HepG2 (cell line): ENCODE data around the gene LSM10. TPM values are rescaled to one million over a fixed set of nuclear protein-coding genes. Genes with fewer than 3 reads are reported as not detected.
A peak's percentile ranks its signal among the peaks of the same experiment; 100 is the strongest.

Source experiments
- HDAC1 ChIP-seq: sonication (generic); formaldehyde crosslinking; IDR thresholded peaks from 2 replicates; pipeline ENCODE4 v1.5.1; 2020; ENCODE audit warnings: mild to moderate bottlenecking, missing genetic modification reagents
- HOXA9 ChIP-seq: sonication (generic); formaldehyde crosslinking; IDR thresholded peaks from 2 replicates; pipeline ENCODE4 v1.8.1; 2022; ENCODE audit warnings: missing genetic modification reagents, mild to moderate bottlenecking, moderate library complexity, borderline replicate concordance
- MAF1 ChIP-seq: sonication (generic); formaldehyde crosslinking; IDR thresholded peaks from 2 replicates; pipeline ENCODE4 v1.5.0; 2020; ENCODE audit warnings: missing genetic modification reagents, borderline replicate concordance
- MBD4 ChIP-seq: IDR thresholded peaks from 2 replicates; pipeline ENCODE4 v1.6.1; 2012; ENCODE audit warnings: low read length, inconsistent platforms, borderline replicate concordance
- MED1 ChIP-seq: sonication (generic); formaldehyde crosslinking; IDR thresholded peaks from 2 replicates; pipeline ENCODE4 v1.4.0; 2020; ENCODE audit warnings: missing genetic modification reagents
- NR1H2 ChIP-seq: sonication (generic); formaldehyde crosslinking; IDR thresholded peaks from 2 replicates; pipeline ENCODE4 v1.8.1; 2022; ENCODE audit warnings: low read depth, missing genetic modification reagents, borderline replicate concordance
- NRL ChIP-seq: sonication (generic); formaldehyde crosslinking; IDR thresholded peaks from 2 replicates; pipeline ENCODE4 v1.5.0; 2020; ENCODE audit warnings: missing genetic modification reagents, mild to moderate bottlenecking, moderate library complexity, borderline replicate concordance
- PAF1 ChIP-seq: IDR thresholded peaks from 2 replicates; pipeline ENCODE4 v1.6.1; 2016; ENCODE audit warnings: missing genetic modification reagents, missing compliant biosample characterization
- TEAD2 ChIP-seq: sonication (generic); formaldehyde crosslinking; IDR thresholded peaks from 2 replicates; pipeline ENCODE4 v1.9.0; 2021; ENCODE audit warnings: missing genetic modification reagents
- ZFP1 ChIP-seq: IDR thresholded peaks from 2 replicates; pipeline ENCODE4 v1.6.1; 2016
- ZNF101 ChIP-seq: sonication (generic); formaldehyde crosslinking; IDR thresholded peaks from 2 replicates; pipeline ENCODE4 v1.4.0; 2020; ENCODE audit warnings: mild to moderate bottlenecking, low read depth, missing genetic modification reagents, borderline replicate concordance
- ZNF432 ChIP-seq: sonication (generic); formaldehyde crosslinking; IDR thresholded peaks from 2 replicates; pipeline ENCODE4 v1.5.0; 2020; ENCODE audit warnings: missing genetic modification reagents, mild to moderate bottlenecking, borderline replicate concordance
- ZNF441 ChIP-seq: sonication (generic); formaldehyde crosslinking; IDR thresholded peaks from 2 replicates; pipeline ENCODE4 v1.7.0; 2021; ENCODE audit warnings: missing genetic modification reagents, borderline replicate concordance
- ZNF468 ChIP-seq: sonication (generic); formaldehyde crosslinking; IDR thresholded peaks from 2 replicates; pipeline ENCODE4 v1.8.0; 2022; ENCODE audit warnings: mild to moderate bottlenecking, moderate library complexity, missing genetic modification reagents
- ZNF547 ChIP-seq: sonication (generic); formaldehyde crosslinking; IDR thresholded peaks from 2 replicates; pipeline ENCODE4 v1.5.1; 2020; ENCODE audit warnings: mild to moderate bottlenecking, missing genetic modification reagents
- ZNF550 ChIP-seq: sonication (generic); formaldehyde crosslinking; IDR thresholded peaks from 2 replicates; pipeline ENCODE4 v1.4.0; 2020; ENCODE audit warnings: mild to moderate bottlenecking, missing genetic modification reagents, borderline replicate concordance
- ZNF567 ChIP-seq: sonication (generic); formaldehyde crosslinking; IDR thresholded peaks from 2 replicates; pipeline ENCODE4 v1.8.1; 2023; ENCODE audit warnings: mild to moderate bottlenecking, missing genetic modification reagents, borderline replicate concordance
- ZNF615 ChIP-seq: sonication (generic); formaldehyde crosslinking; IDR thresholded peaks from 2 replicates; pipeline ENCODE4 v1.5.0; 2020; ENCODE audit warnings: mild to moderate bottlenecking, missing genetic modification reagents, borderline replicate concordance
- ZNF782 ChIP-seq: sonication (generic); formaldehyde crosslinking; IDR thresholded peaks from 2 replicates; pipeline ENCODE4 v1.4.0; 2020; ENCODE audit warnings: missing genetic modification reagents, mild to moderate bottlenecking, borderline replicate concordance
- polyA plus RNA-seq, 8 experiments: library from polyadenylated mRNA; depleted of rRNA in 3 of 8; stranded (reverse) in 7 of 8; unstranded in 1 of 8; fragments of >200 nt; fragmentation: Illumina TruSeq in 4 of 8; extraction: Trizol in 4 of 8; gene quantifications; 2 replicates each; pipeline versions ENCODE4 v1.2.1 to v1.2.3, GENCODE V29; 2011 to 2016; ENCODE audit warnings: low read depth in 4 of 8, missing spikeins in 1 of 8, mixed read lengths in 1 of 8; ENCODE audit not compliant: insufficient read depth in 1 of 8
- total RNA-seq, 5 experiments: library from RNA; depleted of rRNA; stranded (reverse); fragments of >200 nt; fragmentation: Illumina TruSeq; extraction: Trizol; gene quantifications; 2 replicates each; pipeline ENCODE4 v1.2.3, GENCODE V29; 2016; ENCODE audit warnings: low read depth in 1 of 5
- TF ChIP-seq, protein P1 (sequence below): IDR thresholded peaks from 2 replicates; pipeline ENCODE4 v1.6.1; 2012; ENCODE audit warnings: low read depth, low read length, improper control_type of control experiment
- TF ChIP-seq, protein P2 (sequence below): IDR thresholded peaks from 2 replicates; pipeline ENCODE4 v1.6.1; 2016; ENCODE audit warnings: low read depth, control low read depth
- TF ChIP-seq, protein P3 (sequence below), 2 experiments: sonication (generic) in 1 of 2; formaldehyde crosslinking in 1 of 2; IDR thresholded peaks; 2 replicates each; pipeline versions ENCODE4 v1.4.0 to v1.6.1; 2016 to 2020; ENCODE audit warnings: borderline replicate concordance in 1 of 2, low read depth in 1 of 2, mild to moderate bottlenecking in 1 of 2, missing genetic modification reagents in 1 of 2

Gene LSM10
- total and polyA plus RNA-seq, 2 of the 13 experiments (the other 11 are each of a cell fraction or from before 2014, with no cell fraction given): 14.0 to 52.0 TPM

DNA sequence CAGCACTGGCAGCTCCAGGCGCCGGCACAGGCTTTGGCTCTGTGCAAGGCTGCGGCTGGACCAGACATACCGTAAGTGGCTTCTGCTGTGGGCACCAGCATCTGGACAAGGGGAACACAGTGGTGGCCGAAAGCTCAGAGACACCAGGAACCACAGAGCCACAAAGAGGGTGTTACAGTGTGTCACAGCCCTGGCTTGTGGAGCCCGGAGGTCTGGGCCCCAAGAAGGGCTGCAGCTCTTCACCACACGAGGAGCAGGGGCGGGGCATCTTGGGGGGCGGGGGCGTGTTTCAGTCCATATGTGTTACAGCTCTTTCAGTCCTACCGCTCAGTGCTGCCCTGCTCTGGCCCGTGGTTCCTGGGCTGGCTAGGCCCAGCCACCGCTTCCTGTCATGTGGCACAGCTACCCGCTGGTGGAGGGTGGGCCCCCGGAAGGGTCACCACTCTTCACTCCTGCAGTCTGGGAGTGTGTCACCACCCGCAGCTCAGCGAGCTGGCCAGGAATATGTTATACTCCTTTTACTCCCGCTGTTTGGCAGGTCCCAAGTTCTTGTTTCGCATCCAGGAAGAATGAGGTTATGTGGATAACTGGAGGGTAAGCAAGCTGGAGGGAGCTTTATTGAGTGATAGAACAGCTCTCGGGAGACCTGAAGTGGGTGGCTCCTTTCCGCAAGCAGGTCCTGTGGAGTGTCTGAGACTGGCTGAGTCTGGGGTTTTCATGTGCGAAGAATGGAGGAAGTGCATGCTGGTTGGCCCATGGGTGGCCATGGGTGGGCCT, 3.3 kb upstream of the LSM10 start (continued):
- TF ChIP-seq HOXA9 (CRISPR knock-in tag) (peak; percentile 45; the same call in 1 of the 2 replicates), ZNF782 (0 out of 2 replicates have a peak, but pooled peaks have one; percentile 2), ZNF441 (CRISPR knock-in tag) (no peak; the same call in none of the 2 replicates), ZNF567 (CRISPR knock-in tag) (no peak; the same call in 1 of the 2 replicates), ZNF468 (CRISPR knock-in tag) (no peak), MBD4 (no peak), TEAD2 (CRISPR knock-in tag) (no peak), ZFP1 (CRISPR knock-in tag) (peak; percentile 43; the same call in 1 of the 2 replicates), NRL (CRISPR knock-in tag) (no peak), NR1H2 (no peak), MAF1 (CRISPR knock-in tag) (no peak), ZNF432 (no peak), PAF1 (CRISPR knock-in tag) (no peak), ZNF101 (CRISPR knock-in tag) (no peak), ZNF615 (no peak), ZNF547 (CRISPR knock-in tag) (peak; percentile 83), HDAC1 (peak; percentile 85), ZNF550 (CRISPR knock-in tag) (no peak; the same call in 1 of the 2 replicates), MED1 (CRISPR knock-in tag) (peak; percentile 70)
- TF ChIP-seq, protein P1, sequence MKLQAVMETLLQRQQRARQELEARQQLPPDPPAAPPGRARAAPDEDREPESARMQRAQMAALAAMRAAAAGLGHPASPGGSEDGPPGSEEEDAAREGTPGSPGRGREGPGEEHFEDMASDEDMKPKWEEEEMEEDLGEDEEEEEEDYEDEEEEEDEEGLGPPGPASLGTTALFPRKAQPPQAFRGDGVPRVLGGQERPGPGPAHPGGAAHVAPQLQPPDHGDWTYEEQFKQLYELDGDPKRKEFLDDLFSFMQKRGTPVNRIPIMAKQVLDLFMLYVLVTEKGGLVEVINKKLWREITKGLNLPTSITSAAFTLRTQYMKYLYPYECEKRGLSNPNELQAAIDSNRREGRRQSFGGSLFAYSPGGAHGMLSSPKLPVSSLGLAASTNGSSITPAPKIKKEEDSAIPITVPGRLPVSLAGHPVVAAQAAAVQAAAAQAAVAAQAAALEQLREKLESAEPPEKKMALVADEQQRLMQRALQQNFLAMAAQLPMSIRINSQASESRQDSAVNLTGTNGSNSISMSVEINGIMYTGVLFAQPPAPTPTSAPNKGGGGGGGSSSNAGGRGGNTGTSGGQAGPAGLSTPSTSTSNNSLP: no peak
- TF ChIP-seq, protein P2, sequence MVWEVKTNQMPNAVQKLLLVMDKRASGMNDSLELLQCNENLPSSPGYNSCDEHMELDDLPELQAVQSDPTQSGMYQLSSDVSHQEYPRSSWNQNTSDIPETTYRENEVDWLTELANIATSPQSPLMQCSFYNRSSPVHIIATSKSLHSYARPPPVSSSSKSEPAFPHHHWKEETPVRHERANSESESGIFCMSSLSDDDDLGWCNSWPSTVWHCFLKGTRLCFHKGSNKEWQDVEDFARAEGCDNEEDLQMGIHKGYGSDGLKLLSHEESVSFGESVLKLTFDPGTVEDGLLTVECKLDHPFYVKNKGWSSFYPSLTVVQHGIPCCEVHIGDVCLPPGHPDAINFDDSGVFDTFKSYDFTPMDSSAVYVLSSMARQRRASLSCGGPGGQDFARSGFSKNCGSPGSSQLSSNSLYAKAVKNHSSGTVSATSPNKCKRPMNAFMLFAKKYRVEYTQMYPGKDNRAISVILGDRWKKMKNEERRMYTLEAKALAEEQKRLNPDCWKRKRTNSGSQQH (CRISPR knock-in tag): peak; percentile 61; the same call in 1 of the 2 replicates
- TF ChIP-seq, protein P3, sequence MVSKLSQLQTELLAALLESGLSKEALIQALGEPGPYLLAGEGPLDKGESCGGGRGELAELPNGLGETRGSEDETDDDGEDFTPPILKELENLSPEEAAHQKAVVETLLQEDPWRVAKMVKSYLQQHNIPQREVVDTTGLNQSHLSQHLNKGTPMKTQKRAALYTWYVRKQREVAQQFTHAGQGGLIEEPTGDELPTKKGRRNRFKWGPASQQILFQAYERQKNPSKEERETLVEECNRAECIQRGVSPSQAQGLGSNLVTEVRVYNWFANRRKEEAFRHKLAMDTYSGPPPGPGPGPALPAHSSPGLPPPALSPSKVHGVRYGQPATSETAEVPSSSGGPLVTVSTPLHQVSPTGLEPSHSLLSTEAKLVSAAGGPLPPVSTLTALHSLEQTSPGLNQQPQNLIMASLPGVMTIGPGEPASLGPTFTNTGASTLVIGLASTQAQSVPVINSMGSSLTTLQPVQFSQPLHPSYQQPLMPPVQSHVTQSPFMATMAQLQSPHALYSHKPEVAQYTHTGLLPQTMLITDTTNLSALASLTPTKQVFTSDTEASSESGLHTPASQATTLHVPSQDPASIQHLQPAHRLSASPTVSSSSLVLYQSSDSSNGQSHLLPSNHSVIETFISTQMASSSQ (IDR thresholded peaks at IDR 0.05; ENCODE audit: low read depth): no peak
- TF ChIP-seq, protein P3 (CRISPR knock-in tag; IDR thresholded peaks at IDR 0.05; ENCODE audit: borderline replicate concordance): no peak
